Renal cortex interstitium (tissue), 15 donors: ENCODE data around the gene EPYC. TPM values are rescaled to one million over a fixed set of nuclear protein-coding genes. Genes with fewer than 3 reads are reported as not detected.

ENCODE experiments used
- DNase-seq, 11 donors: peaks; one replicate each; pipeline ENCODE4 v3.0.0-alpha.2; 2013; ENCODE audit warnings: low read depth in 9 of 11, low spot score in 4 of 11; ENCODE audit errors: extremely low read depth in 1 of 11
- long read RNA-seq, 16 experiments: transcript quantifications; one replicate each; lab custom pipeline, GENCODE V29; 2026
- polyA plus RNA-seq, 3 donors: library from polyadenylated mRNA; unstranded; fragments of 120-200 nt; gene quantifications; one replicate each; pipeline ENCODE4 v1.2.1, GENCODE V29; 2013; ENCODE audit not compliant: insufficient read length in 3 of 3

EPYC gene, protein sequence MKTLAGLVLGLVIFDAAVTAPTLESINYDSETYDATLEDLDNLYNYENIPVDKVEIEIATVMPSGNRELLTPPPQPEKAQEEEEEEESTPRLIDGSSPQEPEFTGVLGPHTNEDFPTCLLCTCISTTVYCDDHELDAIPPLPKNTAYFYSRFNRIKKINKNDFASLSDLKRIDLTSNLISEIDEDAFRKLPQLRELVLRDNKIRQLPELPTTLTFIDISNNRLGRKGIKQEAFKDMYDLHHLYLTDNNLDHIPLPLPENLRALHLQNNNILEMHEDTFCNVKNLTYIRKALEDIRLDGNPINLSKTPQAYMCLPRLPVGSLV
- polyA plus RNA-seq = not detected
- long read RNA-seq, donor 1 = 0 reads
- long read RNA-seq, donor 2 = 0 reads
- long read RNA-seq, donor 3 = 0 reads
- long read RNA-seq, donor 4 = 0 reads
- long read RNA-seq, donor 5 = 0 reads
- long read RNA-seq, donor 6 = 0 reads
- long read RNA-seq, donor 7 = 0 reads
- long read RNA-seq, donor 8 = 0 reads
- long read RNA-seq, donor 9 = 0 reads
- long read RNA-seq, donor 10 = 0 reads
- long read RNA-seq, donor 11 = 0 reads
- long read RNA-seq, donor 12 = 0 reads
- long read RNA-seq, donor 13 = 0 reads
- long read RNA-seq, donor 14 = 0 reads
- long read RNA-seq, donor 15 = 0 reads
- long read RNA-seq, donor 16 = 0 reads

DNA sequence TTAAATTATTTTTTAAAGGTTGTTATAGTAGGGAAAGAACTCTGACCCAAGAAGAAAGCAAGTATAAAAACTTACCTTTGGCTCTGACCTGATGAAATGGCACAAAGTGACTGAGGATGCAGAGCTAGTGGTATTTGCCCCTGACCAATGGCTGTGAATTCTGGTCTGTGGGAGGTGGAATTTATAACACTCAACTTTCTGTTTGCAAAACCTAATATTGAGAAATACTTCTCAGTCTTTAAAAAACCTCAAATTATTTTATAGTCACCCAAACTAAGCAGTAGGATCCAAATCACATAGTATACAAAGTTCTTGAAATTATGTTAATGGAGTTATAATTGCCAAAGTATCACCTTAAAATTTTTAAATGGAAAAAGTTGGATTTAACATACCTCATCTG, at the start of gene EPYC:
EPYC (minus strand) TSS at position 101 of the 400 bp plus-strand sequence. CDS start 2,407 bp downstream, outside the sequence.
- no peak for DNase-seq

DNA sequence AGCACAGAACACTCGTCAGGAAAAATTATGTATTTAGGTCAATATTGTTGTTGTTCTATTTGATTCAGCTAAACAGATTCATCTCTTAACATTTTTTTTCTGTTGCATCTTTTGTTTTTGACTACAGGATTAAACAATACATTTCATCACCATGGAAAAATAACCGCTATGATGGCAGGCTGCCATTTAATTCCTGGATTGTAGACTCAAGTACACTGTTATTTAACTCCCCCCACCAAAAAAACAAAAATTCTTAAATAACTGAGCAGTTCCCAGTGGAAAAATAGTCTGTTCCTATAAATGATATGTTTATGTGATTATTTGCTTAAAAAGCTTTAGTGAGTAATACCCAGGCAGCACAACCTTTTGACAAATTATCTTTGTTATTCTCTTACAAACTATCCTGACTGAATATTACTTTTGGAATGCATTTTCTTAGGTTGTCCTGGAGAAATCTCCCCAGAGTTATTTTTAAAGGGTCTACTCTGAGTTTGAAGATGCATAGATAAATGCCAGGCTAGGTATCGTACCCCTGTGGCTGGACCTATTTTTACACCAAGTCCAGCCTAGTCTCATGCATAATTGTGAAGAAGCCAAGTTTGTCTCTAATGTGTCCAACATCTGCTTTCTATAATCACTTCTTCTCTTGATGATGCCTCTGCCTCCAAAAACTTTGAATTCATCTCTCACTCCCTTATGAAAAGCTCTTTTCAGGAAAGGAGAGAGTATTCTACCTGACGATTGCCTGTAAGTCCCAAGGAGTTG, 49.4 kb upstream of the EPYC start:
- peak in 3 of 11 donors; percentile 23 to 52 (median 39) for DNase-seq

DNA sequence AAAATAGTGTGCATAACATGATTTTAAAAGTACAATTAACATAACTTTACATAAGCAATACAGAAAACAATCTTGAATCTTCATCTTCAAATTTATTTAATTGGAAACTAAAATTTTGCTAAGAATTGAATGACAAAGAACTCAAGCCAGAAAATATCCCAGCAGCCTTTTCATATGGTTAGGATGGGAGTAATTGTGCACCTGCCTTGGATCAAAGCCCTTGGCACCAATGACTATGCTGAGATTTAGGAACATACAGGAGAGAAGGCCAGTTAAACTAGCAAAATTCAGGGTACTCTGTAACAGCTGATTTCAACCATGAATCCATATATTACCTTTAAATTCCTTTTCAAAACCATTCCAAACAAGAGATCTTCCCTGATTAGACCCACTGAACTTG, 47.3 kb upstream of the EPYC start:
- DNase-seq = no peak

DNA sequence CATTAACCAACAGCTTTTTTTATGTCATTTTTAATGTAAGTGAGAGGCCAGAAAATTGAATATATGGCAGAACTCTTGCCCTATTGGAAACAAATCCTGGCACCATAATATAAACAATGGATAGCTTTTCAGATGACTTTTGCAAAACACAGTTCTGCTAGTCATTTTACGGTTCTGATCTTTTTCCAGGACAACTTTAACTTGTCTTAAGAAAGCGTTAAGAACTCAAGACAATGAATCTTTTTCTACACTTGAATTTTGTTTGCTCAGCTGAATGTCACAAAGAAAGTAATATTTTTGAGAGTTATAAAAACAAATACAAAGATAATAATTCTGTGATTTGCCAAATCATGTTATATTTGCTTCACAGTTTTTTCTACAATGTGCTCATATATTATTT, 39.8 kb upstream of the EPYC start:
- peak in 4 of 11 donors; percentile 10 to 32 (median 12) for DNase-seq

DNA sequence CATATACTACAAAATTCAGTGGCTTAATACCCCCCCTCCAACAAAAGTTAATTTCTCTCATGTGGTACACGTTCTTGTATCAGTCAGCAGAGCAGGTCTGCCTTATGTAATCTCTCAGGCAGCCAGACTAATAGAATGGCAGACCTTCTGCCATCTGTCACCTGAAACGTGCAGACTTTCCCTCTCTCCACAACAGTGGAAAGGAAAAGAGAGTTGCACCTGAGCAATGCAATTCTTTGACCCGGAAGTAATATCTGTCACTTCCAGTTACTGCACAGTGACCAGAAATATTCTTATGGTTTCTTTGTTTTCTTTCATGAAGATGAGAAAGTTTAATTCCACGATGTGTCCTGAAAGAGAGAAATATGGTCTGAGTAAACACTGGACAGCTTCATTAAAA, 38.6 kb upstream of the EPYC start:
- DNase-seq = no peak

DNA sequence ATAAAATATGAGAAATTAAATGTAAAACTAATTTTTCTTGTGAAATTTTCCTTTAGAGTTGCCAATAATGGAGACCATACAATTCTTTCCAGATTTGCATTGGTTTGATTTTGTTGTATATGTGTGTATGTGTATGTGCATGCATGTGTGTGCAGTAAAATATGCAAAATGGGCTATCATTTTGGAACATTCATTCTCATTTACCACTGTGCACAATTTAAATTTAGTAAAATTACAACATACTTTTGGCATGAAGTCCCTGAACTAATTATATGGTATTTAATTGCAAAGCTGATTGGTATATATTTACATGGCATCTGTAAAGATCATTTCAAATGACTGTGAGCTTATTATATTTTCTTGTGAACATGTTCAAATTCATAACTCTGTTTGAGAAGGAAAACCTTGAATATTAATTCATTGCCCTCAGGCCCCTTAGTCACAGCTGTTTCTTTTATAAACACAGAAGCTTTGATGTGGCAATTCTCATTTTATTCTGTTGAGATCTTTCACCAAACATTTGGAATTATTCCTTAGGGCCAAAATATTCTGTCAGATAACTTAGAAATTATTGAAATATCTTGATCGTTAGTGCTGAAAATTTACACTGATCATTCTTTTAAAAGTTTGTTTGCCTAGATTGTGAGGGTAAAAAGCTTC, 35.5 kb upstream of the EPYC start:
- no peak for DNase-seq

DNA sequence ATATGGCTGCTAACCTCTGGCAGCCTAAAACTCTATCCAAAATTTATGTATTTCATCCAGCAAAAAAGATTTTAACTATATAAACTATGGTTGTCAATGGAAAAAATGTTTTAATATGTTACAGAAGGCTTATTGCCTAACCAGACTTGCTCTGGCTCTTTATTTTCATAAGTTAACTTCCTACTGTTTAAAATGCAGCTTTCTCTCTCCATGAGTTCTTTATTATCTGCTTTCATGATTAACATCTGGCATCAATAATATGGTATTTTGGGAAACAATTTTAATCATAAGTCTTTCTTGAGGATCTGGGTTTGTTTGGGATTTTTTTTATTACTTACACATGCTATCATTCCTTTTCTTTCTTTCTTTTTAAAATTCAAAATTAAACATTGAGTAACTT, 32.5 kb upstream of the EPYC start:
- DNase-seq = no peak

DNA sequence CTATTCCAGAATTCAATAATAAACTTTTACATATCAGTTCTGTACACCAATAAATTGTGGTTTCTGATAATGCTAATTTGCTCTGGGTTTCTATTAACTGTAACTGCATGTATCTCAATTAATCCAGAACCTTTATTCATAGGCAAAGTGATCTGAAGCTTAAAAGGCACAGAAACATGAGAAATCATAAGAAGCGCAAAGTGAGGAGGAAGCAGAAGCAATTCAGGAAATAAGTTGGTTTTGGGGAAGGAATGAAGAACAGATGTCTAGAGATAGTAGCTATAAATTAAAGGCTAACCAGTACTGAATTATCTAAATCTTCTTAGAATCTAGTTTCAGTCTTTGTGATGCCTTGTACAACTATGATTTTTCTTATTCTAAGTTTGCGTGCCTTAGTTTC, 28.5 kb upstream of the EPYC start:
- no peak for DNase-seq

DNA sequence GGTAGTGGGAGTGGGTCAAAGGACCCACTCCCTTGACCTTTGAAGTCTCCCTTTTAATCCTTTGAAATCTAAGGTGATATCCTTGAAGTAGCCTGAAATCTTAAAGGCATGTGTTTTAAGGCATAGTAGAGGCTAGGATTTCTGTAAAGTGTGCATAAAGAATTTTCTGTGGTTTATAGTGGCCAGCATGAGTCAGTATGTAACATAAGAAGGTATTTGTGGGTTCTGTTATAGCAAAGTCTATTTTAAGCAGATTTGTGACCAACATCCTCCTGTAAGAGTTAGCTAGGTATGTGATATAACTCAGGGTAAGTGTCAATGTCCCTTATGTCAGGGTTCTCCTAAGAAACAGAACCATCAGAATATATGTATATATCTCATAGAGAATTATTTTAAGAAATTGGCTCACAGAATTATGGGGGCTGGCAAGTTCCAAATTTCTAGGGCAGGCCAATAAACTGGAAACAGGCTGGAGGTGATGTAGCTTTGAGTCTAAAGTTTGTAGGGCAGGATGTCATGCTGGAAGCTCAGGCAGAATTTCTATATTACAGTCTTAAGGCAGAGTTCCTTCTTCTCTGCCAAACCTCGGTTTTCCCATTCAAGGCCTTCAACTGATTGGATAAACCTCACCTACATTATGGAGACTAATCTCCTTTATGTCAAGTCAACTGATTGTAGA, 18.7 kb upstream of the EPYC start:
- DNase-seq = no peak

DNA sequence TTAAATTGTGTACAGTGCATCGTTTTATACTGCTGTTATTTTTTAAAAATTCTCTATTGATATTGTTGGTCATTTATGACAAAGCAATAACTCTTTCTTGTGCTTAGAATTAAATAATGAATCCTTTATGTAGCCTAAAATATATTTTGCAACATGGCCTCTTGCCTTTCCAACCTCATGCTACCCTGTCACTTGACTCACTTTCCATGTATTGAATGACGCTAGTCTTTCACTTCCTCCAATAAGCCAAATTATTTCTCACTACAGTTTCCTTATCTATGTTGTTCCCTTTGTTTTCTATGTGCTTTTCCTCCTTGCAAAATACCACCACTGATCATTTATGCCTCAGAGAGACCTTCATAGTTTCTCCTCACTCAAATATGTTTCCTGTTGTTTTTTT, 16.3 kb upstream of the EPYC start:
- DNase-seq = no peak

DNA sequence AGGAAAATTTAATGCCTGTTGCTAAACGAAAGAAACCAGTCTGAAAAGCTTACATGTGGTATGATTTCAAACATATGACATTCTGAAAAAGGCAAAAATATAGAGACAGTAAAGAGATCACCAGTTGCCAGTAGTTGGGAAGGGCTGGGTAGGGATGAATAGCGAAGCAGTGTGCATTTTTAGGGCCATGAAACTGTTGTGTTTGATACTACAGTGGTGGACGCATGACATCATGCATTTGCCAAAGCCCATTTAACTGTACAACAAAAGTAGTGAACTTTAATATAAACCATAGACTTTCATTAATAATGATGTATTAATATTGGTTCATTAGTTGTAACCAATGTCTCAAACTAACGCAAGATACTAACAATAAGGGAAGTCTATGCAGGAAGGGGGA, 14.7 kb upstream of the EPYC start:
- DNase-seq = no peak

DNA sequence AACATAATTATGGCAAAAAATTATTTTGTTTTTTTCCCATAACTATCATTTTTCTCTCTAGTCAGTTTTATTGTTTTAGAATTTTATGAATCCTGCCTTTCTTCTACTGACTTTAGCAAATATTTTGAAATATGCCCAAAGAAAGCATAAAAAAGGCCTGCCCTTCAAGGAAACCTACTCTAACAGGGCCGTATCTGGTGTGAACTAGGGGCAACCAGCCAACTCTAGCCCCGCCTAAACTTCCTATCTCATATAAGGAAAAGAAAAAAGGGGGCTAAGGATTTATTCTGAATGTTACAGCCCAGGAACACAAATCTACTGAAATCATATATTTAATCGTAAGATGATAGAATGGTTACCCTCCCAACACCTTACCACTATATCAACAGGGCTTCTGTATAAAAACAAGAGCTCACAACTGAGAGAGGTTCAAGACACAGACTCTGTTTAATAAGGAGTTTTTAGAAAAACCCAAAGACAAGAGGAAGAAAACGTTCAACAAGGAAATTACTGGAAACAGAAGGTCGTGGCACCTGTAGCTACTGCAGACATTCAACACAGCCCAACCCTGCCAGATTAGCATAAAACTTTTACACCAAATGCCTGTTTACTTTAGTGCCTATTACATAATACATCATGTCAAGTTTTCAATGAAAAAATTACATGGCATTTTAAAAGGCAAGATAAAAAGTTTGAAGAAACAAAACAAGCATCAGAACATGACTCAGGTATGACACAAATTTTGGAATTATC, 12.9 kb upstream of the EPYC start:
- no peak for DNase-seq

DNA sequence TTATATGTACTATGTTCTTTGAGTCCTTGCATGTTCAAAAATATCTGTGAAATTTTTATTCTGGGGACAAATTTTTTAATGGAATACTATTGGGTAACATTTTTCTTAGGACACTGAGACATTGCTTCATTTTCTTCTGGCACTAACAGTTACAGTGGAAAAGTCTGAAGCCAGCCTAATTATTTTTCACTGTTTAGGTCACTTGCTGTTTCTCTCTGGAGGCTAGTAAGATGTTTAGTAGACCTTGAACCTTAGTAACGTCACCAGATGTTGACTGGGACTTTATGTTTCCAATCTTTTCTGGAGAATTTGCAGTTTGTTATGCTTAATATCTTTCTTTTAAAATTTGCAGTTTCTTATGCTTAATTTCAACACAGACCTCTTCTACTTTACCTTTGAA, 12.3 kb upstream of the EPYC start:
- no peak for DNase-seq

DNA sequence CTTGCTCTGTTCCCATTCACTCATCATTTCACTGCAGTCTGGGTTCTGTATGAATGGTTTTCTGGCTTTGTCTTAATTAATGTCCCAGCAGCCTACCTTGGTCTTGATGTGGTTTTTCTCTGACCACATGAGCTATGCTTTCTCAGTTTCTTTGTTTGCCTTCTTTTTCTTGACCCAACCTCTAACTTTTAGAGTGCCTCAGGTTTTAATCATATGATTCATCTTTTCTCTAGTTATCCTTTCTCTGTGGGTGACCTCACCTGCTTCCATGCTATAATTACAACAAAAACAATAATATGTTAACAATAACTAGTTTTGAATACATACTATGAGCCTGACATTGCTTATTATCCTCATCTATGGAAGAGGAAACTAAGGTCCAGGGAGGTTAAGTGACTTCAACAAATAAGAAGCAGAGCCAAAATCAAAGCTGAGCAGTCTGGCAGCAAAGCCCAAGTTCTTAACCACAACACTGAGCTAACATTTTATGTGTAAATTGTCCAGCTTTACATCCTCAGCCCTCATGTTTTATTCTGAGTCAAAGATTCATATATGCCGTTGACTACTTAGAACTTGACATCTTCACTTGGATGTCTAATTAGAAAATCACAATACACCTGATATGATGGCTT, 4.7 kb upstream of the EPYC start:
- peak in 1 of 11 donors; percentile 5 for DNase-seq

DNA sequence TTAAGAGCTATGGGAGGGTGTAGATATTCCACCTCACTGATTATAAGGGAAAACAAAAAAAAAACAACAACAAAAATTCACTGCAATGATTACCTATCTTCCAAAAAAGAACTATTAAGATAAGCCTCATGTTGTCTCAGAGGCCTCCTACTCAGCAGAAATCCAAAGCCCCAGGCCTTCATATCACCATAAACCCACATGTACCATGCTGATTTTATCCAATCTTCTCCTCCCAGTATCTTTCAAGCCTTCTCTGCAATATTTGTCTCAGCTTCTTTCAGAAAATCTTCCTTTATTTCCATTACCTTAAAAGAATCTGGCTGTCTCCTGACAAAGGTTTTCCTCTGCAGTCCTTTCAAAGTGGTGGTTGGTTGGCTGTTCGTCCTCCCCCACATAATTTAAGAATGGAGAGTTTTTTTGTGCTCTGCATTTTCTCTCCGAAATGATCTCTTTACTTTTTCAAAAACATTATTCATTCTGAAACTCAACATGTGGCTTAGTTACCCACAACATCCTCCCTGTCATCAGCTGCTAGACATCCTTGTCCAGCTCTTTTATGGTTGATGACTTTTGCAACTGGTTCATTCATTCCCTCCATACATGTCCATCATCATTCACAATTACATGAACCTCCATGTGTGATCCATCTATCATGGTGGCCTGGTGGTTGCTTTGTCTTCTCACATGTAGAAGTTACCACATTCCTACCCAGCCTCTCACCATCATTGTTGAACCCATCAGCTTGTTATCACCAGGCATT, 2.9 kb upstream of the EPYC start:
- no peak for DNase-seq

DNA sequence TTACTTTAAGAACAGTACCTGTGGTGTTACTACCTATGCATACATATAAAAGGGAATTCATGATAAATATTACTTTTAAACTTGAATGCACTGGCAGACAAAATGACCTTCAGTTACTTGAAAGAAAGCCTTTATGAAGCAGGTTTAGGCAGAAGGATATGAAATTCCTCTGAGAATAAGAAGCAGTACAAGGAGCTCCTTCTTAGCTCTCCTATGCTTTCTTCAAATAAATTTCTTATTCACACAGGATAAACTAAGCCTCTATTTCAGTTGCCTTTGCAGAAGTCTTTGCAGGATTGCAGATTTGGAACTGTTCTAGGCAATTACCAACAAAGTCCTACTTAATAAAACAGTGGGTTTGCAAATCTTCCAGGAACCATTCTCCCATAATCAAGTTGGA, 1.0 kb downstream of the EPYC start:
- no peak for DNase-seq

DNA sequence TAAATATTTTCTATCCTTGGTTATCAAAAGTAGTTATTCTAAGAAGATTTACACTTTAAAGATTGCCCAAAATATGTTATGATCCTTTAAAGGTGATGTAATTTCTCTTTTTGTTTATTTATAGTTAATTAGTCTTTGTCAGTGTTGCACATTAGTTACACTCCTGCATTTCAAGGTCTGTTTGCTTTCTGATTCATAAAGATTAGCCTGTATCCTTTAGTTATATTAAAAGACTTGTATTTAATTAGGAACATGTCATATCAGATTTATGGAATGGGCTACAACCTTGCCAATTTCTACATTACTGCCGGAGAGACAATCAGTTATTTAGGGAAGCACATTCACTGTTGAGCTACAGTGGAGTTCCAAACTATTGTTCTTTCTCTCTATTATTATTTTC, 3.5 kb downstream of the EPYC start:
- DNase-seq = no peak
